ENCODE data around the gene XXYLT1.
"Not testable (repeated sequence)": the region's sequence is repeated elsewhere in the genome, so short reads cannot be mapped to it uniquely, and the experiment has no call there.

XXYLT1 gene

GRCh38 chr3:195109098-195109657 lies 161.8 kb downstream of the XXYLT1 start:
- DNase-seq, result no peak

DNA sequence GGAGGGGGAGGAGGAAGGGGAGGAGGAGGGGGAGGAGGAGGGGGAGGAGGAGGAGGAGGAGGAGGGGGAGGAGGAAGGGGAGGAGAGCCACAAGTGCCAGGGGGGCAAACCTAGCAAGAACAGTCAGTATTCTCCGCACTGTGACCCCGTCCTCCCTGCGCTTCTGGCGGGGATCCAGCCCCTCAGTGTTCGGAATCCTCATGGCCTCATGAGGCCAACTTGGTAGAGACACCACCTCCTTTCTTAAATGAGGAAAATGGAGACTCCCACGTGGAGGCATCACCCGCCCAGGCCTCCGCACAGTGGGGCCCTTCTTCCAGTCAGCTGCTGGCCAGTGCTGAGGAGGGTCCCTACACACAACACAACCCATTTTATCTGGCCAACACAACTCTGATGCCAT lies 163.4 kb downstream of the XXYLT1 start:
- DNase-seq, result no peak

DNA sequence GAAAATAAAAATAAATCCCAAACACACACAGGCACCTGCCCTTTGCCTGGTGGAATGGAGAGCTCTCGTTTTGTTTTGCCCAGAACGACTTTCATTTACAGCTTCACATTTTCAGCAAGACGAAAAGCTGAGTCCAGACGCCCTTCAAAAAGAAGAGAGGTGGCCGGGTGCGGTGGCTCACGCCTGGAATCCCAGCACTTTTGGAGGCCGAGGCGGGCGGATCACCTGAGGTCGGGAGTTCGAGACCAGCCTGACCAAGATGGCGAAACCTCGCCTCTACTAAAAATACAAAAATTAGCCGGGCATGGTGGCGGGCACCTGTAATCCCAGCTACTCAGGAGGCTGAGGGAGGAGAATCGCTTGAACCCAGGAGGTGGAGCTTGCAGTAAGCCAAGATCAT lies 163.9 kb downstream of the XXYLT1 start:
- DNase-seq, result not testable (repeated sequence)

DNA sequence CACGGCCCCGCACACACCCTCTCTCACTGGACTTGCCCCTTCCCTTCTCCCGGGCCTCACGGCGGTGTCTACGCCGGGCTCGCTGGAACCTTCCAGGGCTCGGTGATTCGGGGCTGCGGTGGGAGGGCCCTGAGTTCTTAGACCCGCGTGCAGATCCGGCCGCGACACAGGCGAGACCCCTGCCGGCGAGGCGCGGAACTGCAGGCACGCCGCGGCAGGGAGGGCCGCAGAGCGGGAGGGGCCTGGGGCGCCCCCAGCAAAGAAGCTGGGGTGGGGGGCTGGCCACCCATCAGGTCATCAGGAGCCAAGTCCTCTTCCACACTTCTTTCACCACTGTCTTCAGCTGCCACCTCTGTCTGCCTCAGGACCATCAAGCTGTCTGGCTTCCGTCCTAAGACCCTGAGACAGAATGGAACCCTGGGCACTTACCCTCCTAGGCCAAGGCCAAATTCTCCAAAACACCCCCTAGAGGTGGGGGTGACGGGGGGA lies 164.5 kb downstream of the XXYLT1 start:
- DNase-seq, result peak; percentile 31 to 32

GRCh38 chr3:195105841-195106417 lies 165.0 kb downstream of the XXYLT1 start:
- no peak for DNase-seq

- DNase-seq, result no peak
These were observed 165.6 kb downstream of the XXYLT1 start for GRCh38 chr3:195105389-195105788.

- no peak for DNase-seq
These were observed 166.6 kb downstream of the XXYLT1 start for GRCh38 chr3:195104340-195104739.

DNA sequence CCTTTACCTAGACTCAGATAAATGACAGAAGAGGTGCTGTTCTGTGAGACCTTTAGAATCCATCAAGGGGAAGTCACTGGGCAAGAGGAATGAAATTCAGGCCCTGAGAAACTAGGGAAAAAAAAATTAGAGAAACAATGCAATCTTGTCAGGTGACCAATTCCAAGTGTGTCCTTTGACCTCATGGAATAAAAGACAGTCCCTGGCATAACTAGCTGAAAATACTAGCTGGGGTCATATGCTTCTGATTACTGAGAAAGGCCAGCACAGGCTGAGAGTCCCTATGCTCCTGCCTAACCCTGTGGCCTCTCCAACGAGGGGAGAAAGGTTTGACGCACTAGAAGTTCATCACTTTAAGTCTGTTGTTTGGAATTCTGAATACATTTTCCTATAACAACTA lies 167.3 kb downstream of the XXYLT1 start:
- DNase-seq, result no peak

GRCh38 chr3:195102609-195103467 lies 168.1 kb downstream of the XXYLT1 start:
- no peak for DNase-seq

- no peak for DNase-seq
These were observed 168.9 kb downstream of the XXYLT1 start for GRCh38 chr3:195101927-195102608.

DNA sequence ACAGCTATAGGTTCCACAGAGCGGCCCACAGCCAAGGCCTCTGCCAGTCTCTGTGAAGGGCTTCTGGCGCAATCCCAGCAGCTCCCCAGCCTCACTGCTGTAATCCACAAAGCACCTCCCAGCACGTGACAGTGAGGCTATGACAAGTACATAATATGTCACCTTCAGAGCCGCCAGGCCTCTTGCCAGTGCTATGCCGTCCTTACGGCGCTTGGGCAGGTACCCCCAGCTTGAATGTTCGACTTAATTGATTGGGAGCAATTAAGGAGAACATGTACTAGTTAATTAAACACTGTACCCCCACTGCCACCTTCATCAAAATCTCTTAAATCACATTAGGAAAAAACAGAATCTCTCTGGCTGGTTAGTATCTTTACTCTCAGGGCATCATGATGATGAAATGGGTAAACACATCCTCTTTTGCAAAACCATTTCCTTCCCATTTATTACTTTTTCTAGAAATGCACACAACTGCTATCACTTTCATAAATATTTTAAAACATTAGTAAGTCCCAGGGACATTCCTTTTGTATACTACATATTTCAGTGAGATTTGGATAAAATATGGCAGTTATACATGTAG lies 169.9 kb downstream of the XXYLT1 start:
- peak; percentile 59 to 65 for DNase-seq

GRCh38 chr3:195099951-195100785 lies 170.8 kb downstream of the XXYLT1 start:
- DNase-seq, result no peak

DNA sequence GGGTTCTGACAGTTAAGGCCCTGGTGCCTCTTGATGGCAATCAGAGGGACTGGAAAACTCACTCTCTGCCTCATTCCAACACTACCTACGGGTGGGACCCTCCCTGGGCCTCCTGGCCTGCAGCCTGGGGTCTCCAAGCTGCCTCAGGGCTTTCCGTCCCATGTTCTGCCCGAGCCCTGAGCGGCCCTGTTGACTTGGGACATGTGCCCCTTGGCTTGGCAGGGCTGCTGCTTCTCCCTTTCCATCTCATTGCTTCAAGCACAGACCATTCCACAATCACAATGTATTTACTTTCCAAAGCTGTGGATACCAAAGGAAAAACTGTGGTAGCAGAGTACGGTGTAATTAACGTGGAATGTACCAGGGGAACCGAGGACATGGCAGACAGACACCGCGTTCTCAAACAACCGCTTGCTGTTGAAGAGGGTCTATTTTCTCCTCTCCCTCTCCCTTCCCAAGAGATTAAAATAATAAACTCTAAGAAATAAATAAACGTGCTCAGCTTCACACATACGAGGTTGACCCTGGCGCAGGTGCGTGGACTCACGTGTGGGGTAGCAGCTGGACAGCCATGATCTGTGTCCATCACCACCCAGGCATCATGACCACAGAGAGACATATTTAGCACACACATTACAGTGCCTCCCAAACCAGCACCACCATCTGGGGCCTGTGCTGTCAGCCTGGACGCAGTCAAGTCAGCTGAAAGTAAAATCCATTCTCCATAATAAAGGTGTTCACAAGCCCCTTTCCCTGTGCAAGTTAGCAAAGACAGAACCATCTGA lies 172.0 kb downstream of the XXYLT1 start:
- DNase-seq, result no peak

GRCh38 chr3:195097331-195098255 lies 173.4 kb downstream of the XXYLT1 start:
- DNase-seq, result no peak

- no peak for DNase-seq
These were observed 174.3 kb downstream of the XXYLT1 start for GRCh38 chr3:195096484-195097330.

GRCh38 chr3:195096053-195096452 lies 174.9 kb downstream of the XXYLT1 start:
- DNase-seq, result no peak

DNA sequence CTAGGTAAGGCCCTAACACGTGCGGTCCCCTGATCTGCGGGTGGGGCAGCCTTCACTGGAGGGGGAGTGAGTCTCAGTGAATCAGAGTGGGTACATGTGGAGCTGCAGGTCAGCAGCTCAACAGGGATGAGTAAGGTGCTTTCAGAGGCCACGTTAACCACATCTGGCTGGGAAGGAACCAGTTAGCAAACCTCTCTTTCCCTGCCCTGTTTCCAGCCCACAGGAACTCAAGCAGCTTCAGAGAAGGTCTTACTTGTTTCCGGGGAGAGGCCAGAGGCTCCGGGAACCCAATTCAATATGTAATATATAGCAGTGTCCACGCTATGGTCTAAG lies 175.3 kb downstream of the XXYLT1 start:
- no peak for DNase-seq

DNA sequence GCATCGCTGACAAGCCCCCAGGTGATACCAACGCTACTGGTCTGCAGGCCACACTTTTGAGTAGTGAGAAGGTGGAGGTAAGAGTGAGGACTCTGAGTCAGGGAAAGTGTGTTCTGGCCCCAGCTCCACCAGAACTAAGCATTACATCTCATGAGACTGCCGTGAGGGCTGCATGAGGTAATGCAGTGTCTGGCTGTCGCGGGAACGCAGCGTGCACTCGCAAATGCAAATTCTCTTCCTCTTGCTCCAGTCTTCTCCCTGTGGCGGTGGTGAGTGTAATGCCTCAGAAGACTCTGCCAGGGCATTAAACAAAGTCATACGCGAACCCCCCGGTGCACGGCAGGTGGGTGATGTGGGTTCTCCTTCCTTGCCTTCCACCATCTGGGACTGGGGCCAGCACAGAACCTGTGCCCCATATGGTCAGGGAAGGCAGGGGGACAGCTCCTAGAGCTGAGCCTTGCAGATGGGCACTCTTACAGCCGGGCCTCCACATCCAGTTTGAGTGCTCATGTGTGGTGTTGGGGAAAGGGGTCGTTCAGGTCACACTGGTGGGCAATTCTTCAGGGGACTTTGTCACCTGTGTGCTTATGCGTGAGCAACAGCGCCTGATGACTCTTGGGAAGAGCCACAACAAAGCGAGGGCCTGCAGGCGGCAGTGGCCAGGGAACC lies 175.8 kb downstream of the XXYLT1 start:
- no peak for DNase-seq
